HG03108 (cell line): ENCODE results near the gene RBMY1F.
"Not testable (repeated sequence)": the region's sequence is repeated elsewhere in the genome, so short reads cannot be mapped to it uniquely, and the experiment has no call there.

Source experiments
- ATAC-seq: cut with Tn5 transposase; IDR thresholded peaks from one replicate; pipeline ENCODE4 v1.9.1; 2021; ENCODE audit warnings: moderate library complexity; ENCODE audit not compliant: unreplicated experiment

Gene RBMY1F

DNA sequence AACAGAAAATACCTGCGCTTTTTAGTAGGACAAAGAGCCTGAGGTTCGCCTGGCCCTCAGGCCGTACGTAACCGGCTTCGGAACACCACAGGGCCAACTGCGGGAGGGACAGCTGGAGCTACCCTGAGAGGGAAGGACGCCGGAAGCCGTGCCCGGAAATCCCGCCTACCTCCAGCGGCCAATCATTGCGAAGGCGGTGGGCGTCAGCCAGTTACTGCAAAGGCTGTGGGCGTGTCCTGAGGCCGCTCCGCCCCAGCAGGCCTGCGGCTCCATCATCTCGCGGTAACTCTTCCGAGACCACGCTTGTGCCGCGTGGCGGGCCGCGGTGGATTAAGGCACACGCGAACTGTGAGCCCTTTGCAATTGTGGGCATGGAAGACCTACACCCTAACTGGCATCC is at the start of gene RBMY1F:
TSS of gene RBMY1F (minus strand) at position 101 of the 400 bp plus-strand sequence. CDS start 1,954 bp downstream, outside the sequence.
- ATAC-seq: not testable (repeated sequence)

DNA sequence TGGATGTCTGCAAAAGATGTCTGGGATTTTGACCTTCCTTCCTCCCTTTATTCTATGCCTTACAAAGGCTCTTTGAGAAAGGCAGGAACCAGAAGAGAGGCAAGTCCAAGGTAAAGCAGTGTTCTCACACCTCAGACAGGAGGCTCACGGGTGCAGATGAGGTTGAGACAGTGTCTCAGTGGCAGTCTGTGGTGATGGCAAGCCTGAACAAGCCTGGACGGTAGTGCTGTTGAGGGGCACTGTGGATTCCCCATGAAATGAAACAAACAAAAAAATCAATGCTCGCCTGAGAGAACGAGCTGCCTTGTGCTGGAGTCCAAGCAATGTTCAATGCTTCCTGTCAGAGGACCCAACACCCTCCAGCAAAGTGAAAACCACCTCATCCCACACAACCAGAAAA is 31.6 kb downstream of the RBMY1F start:
- ATAC-seq: not testable (repeated sequence)

DNA sequence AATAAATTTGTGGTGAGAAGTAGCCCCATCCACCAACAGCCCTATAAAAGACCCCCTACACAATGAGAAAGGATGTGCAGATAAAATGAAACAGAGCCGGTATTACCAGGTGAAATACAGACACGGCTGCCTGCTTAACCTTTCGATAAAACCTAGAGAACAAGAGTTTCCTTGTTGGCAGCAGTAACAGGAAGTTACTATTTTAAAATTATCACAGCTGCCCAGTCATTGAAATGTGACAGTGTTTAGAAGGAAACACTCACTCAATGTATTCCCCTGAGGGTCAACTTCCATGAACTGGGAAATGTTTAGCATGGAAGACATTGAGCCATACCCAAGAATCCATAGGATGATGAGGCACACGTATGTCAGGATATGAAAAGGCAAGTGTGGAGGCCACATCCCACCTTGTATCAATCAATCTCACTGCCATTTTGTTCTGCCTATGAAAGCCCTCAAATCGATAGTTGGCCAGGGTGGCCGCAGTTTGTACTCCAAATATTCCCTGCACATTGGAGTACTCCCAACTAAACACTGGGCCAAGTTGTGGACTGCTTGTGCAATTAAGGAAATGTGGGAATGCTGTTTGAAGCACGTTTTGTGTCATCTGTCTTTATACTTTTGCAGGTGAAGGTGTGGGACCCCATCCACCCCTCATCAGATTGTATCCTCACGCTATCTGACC is 41.6 kb downstream of the RBMY1F start:
- ATAC-seq: not testable (repeated sequence)

DNA sequence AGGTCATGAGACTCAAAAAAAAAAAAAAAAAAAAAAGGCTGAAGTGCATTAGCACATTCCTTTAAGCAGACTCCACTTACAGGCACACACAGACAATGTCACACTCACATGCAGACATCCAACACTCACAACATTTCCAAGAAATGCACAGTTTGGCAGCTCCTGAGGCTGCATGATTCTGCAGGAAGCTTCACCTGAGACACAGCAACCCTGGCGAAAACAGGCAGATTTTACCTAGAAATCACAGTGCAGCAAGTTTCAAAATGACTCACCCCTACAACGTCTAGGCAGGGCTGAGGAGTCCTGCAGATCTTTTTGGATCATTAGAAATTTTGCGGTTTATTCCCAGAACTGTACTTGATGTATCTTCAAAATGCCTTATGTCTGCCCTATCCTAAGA is 48.0 kb downstream of the RBMY1F start:
- ATAC-seq: not testable (repeated sequence)

DNA sequence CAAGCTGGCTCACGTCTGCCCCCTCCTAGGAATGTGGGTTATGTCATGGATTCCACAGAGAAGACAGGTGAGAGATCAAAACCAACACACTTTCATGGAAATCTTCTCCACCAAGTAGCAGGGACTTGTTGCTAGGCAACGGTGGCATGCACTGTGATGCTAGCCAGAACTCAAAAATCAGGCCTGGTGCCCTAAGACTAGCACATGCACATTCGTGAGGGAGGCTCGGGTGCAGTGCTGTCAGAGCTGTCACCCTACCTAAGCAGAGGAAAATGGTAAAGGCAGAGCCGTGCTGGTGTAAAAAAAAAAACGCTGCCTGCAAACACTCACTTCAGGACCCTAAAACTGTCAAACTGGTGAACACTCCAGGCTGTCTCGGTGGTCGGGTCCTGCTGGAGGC is 52.2 kb downstream of the RBMY1F start:
- ATAC-seq: not testable (repeated sequence)
